Activated CD8-positive, alpha-beta memory T cell treated with anti-CD3 and anti-CD28 coated beads, Interleukin-2, amount 50 U/mL, for 4 hours (primary cell): ENCODE data around the gene C7orf33.
"Not testable (repeated sequence)": the region's sequence is repeated elsewhere in the genome, so short reads cannot be mapped to it uniquely, and the experiment has no call there.

Experiments
- DNase-seq: peaks from one replicate; pipeline ENCODE4 v3.0.0-alpha.2; 2020

The C7orf33 gene

DNA sequence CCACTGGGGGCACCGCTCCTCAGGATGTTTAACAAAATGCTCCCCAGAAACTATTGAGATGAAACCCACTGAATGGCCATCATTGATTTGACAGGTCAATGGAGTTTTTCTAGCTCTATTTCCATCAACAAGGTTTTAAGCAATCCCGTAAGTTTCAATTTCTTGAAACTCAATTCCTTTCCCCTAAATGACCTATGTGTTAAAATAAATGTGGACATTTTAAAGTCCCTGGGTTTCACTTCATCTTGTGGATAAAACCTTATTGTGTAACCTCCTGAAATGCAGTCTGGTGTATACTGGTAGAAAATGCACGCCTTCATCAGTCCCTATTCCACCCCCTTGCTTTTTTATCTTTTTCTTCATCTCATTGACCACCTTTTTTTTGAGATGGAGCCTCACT is 8.9 kb upstream of the C7orf33 start:
- DNase-seq, result no peak

DNA sequence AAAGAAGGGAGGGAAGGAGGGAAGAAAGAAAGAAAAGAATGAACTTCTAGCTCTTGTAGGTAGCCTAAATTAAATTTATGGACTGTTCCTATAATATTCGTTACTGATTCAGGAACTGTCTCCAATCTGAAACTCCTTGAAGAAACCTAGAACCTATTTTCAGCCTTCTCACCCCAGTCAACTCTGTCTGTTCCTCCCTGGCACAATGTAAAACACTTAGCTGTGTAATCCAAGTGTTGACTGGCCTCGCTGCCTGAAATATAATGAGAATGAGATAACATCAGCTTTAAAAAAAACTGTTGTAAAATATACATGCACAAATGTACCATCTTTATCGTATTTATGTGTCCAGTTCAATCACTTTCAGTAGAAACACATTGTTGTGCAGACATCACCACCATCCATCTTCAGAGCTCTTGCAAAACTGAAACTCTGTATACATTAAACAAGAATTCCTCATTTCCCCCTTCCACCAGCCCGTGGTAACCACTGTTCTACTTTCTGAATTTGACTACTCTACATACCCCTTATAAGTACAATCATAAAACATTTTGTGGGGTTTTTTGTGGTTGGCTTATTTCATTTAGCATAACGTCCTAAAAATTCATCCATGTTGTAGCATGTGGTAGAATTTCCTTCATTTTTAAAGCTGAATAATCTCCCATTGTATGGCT is 6.3 kb upstream of the C7orf33 start:
- DNase-seq, result no peak

- DNase-seq, result no peak
Observed at GRCh38 chr7:148585399-148585798, 5.2 kb upstream of the C7orf33 start.

- no peak for DNase-seq
Observed at GRCh38 chr7:148587076-148587475, 3.5 kb upstream of the C7orf33 start.

DNA sequence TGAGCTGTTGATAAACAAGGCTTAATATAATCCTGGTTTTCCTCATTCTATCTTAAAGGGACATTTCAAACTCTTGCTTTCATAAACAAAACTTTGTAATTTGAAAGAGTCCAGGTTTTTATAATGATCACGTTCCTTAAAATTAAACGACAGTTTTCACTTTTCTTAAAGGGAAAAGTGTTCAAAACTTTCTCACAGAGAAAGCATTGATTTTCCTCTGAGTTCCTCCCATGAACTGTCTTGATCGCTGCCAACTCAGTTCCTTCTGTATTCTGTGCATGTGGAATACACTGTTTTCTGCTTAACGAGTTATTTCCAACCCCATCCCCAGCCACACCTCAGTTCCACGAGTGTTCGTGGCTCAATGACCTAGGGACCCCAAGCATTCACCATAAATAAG is 2.4 kb upstream of the C7orf33 start:
- no peak for DNase-seq

GRCh38 chr7:148588670-148589131 is 1.9 kb upstream of the C7orf33 start:
- DNase-seq, result no peak

DNA sequence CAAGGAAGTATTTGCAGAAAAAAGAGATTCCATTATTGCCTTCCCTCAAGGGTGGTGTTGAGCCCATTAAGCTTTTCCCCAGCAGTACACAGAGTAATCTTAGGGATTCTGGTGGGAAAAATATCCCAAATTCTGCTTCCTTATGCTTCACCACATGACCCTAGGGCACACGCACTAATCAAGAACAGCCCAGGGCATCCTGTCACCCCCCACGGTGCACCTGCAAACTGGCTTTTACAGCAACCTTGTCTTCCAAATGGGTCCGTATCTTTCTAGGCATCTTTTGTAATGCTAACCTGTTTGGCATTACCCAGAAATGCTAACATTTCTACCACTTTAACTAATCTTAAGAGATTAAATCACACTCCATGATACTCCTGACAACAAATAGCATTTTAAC is 926 bp upstream of the C7orf33 start:
- no peak for DNase-seq

DNA sequence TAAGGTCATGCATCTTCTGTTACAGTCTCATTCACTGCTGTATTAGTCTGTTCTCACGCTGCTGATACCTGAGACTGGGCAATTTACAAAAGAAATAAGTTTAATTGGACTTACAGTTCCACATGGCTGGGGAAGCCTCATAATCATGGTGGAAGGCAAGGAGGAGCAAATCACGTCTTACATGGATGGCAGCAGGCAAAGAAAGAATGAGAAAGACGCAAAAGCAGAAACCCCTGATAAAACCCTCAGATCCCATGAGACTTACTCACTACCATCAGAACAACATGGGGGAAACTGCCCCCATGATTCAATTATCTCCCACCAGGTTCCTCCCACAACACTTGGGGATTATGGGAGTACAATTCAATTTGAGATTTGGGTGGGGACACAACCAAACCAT is 5.8 kb downstream of the C7orf33 start:
- DNase-seq, result not testable (repeated sequence)

GRCh38 chr7:148598351-148598750 is 7.8 kb downstream of the C7orf33 start:
- DNase-seq, result no peak

DNA sequence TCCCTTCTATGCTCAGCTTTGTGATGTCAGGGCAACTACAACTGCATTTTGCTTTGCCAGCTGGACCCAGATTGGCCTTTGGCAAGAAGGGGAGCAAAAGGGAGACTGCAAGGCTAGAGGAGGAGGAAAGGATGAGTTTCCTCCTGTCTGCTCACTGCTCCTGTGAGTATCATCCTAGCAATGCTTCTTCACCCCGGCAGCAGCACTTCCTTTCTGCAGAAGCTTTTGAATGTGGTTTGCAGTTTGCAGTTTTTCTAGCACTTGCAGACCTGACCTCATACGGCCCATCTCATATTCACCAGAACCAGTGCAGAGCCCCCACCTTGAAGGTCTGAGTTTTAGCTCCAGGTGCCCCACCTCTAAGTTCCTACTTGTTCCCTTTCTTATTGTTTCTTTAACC is 14.8 kb downstream of the C7orf33 start:
- DNase-seq, result no peak

GRCh38 chr7:148607151-148607661 is 16.6 kb downstream of the C7orf33 start:
- DNase-seq, result no peak

DNA sequence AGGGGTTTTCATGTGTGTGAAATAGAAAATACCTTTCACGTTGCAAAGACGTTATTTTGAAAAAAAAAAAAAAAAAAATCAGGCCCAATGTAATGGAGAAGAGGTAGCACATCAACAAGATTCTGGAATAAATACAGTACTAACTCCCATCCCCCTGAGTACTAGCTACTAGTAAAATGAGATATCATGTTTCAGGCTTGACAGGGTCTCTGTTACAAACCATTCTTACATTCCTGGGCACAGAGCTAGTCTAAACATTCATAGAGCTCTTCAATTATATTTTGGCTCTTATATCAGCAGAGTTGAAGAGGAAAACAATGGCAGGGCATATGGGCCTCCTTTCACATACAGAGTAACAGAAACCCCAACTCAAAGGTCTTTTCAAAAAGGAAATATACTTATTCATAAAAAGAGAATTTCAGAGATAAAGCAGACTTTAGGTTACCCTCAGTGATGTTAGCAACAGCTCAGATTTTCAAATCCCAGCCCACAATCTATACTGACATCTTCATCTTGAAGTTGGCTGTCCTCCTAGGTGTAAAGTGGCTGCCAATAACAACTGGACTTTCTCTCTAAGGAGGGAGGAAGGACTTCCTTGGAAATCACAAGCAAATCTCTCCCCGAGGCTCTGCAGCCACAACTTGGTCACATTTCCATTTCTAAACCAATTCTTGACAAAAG is 18.6 kb downstream of the C7orf33 start:
- DNase-seq, result no peak

DNA sequence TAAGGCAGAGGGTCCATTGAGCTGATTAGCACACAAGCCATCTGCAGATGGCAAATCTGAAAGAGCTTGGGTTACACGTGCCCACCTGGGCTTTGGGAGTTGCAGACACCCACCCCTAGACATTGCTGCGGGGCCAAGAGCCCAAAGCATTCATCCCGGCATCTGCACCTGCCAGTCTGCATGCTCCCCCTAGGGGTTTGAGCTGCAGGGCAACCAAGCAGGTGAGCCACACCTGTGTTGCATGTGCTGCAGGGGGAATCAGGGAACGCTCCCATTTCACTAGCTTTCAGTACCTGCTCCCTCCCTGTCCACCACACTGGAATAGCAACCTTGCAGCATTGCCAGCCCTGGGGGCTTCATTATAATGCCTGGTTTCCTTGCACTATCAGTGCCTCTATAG is 21.1 kb downstream of the C7orf33 start:
- no peak for DNase-seq

DNA sequence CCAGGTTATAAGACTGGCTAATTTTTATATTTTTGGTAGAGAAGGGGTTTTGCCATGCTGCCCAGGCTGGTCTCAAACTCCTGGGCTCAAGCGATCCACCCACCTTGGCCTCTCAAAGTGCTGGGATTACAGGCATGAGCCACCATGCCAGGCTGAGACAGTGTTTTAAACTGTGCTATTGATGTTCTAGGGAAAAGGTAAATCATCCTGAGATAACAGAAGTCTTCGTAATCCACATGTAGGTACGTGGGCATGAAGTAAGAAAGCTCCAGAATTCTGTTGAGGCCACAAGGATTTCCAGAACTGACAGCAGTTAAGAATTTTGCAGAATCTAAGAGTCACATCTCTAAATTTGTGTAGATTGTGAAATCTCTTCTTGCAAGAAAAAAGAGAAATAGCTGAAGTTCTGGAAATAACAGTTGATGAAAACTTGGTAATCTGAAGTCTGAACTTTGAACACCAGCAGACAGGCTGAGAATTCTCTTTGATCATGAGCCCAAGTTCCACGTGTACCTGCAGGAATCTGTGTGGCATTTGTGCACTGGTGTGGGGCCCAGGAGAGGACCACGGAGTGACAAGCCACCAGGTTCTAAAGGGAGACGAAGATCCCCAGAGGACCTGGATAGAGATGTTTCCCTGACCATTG is 24.6 kb downstream of the C7orf33 start:
- no peak for DNase-seq

DNA sequence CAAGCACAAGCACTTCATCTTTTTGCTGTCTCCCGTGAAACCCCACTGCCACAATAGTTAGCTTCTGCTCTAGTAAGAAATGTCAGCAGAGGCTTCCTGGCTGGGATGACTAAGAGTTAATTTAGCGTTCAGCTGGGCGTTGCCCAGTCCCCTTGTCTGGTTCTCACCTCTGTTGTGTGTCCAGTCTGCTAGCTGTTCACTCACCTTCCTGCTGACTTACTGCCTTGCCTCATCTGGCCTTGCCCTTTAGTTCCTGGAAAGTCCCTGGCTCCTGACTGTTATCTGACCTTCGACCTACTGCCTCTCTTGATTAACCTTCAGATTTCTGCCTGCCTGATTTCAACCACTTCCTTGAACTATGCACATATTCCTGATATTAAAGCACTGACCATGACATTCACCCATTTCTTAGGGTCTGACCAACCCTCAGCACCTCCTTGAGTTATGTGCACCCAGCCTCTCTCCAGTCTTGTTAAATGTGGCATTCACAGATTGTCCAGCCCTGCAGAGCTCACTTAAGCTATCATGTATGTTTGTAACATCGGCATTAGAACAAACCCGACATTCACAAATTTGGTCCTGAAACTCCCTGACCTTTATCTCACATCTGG is 30.3 kb downstream of the C7orf33 start:
- no peak for DNase-seq

- DNase-seq, result no peak
Observed at GRCh38 chr7:148621563-148621962, 31.0 kb downstream of the C7orf33 start.

- no peak for DNase-seq
Observed at GRCh38 chr7:148622887-148623585, 32.5 kb downstream of the C7orf33 start.

DNA sequence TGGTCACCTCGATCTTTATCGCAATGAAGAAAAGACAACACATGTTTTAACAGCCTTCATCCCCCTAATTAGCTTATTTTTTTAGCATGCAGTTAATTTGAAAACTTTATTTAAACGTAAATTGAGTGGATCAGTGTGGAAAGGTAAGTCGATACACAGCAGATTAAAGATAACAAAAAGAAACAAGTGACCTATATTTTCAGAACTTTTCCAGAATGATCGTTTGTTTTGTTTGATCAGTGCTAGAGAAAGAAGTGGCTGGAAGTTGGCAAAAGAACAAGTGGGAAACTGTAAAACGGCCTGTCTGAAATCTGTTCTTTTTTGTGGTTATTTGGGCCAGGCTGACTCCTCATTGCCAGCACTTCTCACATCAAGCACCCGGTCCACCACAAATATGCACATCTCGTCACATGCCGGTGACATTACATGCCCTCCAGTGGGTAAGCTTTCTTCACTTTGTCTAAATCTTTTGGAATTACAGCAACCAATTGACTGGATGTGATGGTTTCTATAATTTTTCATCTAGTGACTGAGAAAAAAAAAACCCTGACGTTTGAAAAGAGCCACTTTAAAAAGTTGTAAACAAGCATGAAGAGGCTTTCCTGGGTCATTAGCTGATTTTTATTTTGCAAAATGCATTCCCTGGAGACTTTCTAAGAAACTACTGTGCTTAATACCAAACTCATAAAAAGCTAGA is 33.2 kb downstream of the C7orf33 start:
- no peak for DNase-seq

DNA sequence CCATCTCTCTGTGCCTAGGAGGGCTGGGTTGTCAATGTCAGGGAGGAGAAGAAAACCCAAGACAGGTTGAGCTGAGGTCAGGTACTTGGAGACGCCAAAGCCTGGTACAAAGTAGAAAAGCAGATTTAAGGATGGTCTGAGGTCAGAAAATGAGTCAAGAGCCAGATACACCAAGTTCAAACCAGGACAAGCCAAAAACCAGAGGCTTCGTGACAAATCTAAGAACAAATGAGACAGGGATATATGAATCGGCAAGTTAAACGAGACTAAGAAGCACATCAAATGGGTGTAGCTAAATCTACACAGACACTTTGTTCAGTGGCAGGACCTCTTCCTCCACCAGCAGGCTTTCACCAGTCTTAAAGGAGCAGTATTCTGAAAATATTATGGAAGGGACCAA is 34.2 kb downstream of the C7orf33 start:
- no peak for DNase-seq

DNA sequence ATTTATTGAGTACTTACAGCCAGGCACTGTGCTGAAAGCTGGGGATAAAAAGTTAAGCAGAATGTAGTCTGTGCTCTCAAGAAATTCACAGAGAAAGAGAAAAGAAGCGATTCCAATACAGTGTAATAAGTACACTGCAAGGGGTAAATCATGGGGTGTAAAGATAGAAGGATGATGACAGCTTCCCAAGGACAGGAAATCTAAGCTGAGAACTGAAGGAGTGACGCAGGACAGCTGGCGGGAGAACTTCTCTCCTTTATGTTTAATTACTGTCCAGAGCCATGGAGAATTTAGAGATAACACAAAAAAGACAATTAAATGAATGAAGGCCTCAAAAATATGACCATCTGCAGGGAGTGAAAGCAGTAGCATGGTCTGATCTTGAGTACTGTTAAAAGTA is 34.8 kb downstream of the C7orf33 start:
- no peak for DNase-seq

DNA sequence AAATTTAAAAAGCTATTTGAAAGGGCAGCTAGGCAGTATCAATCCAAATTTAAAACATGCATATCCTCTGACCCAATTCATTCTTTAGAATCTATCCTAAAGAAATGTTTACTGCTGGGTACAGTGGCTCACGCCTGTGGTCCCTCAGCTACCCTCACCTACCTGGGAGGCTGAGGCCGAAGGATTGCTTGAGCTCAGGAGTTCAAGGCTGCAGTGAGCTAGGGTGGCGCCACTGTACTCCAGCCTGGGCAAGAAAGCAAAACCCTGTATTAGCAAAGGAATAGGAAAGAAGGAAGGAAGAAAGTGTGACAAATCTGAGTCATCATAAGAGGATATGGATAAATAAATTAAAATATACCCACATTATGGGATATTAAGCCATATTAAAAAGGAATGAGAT is 36.3 kb downstream of the C7orf33 start:
- DNase-seq, result no peak

GRCh38 chr7:148628011-148628410 is 37.4 kb downstream of the C7orf33 start:
- DNase-seq, result no peak
